ENCODE results near the gene IMPDH2. TPM values are rescaled to one million over a fixed set of nuclear protein-coding genes. Genes with fewer than 3 reads are reported as not detected.

Gene IMPDH2
- 100 to 1,000 TPM; 180 to 195 TPM for total RNA-seq
- 242 TPM for polyA plus RNA-seq (2013, experiment 1 of 2)
- polyA plus RNA-seq (2013, experiment 2 of 2): 211 TPM
- long read RNA-seq, experiment 1, transcript IMPDH2-201 (14 exons, 1,643 nt): major isoform, 39 of 75 reads
- long read RNA-seq, experiment 1, partial matches to known transcripts: 26 of 75 reads
- long read RNA-seq, experiment 1, other reads (novel, unspliced or antisense): 10 of 75 reads
- long read RNA-seq, experiment 2, transcript IMPDH2-201 (14 exons, 1,643 nt): major isoform, 200 of 225 reads
- long read RNA-seq, experiment 2, partial matches to known transcripts: 14 of 225 reads
- long read RNA-seq, experiment 2, other reads (novel, unspliced or antisense): 11 of 225 reads
- long read RNA-seq, experiment 3, transcript IMPDH2-201 (14 exons, 1,643 nt): major isoform, 838 of 933 reads
- long read RNA-seq, experiment 3, partial matches to known transcripts: 15 of 933 reads
- long read RNA-seq, experiment 3, other reads (novel, unspliced or antisense): 79 of 933 reads
- long read RNA-seq, experiment 4, transcript IMPDH2-201 (14 exons, 1,643 nt): major isoform, 495 of 552 reads
- long read RNA-seq, experiment 4, partial matches to known transcripts: 32 of 552 reads
- long read RNA-seq, experiment 4, other reads (novel, unspliced or antisense): 25 of 552 reads

DNA sequence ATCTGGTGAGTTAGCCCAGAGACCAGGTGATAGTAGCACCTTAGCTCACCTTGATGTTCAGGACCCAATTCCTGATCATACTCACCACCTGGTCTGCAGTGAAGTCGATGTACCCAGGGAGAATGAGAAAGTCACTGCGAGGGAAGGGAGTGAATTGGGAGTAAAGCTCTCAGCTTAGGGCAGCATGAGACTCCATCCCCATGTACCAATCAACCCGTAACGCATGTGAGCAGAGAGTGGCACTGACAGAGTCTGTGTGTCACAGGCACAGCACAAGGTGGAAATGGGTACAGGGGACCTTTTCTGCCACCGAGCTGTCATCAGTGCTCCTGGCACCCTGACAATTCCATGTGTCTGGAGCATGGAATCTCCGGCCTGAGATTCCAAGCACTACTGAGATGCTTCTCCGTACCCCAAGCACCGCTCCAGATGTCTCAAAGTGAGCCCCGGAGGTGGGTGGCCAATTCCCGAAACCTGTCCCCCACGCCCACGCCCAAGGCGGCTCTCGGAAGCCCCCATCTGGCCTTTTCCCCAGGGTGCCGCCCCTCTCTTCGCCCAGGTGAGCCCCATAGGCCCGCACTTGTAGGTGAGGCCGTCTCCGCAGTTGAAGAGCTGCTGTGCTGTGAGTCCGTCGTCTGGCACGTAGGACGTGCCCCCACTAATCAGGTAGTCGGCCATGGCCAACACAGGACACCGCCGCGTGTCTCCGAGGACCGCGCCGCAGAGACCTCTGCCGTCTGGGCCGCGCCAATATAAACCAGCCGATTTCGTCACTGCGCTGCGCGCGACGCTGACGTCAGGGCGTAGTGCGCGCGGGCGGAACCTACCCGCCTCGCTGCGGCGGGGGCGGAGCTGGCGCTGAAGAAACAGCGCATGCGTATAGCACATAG, at the start of gene IMPDH2:
IMPDH2 (minus strand) TSS at position 726 of the 890 bp plus-strand sequence; CDS start at position 678, 48 bp downstream.
- Histone ChIP-seq H3K4me1 (ENCODE audit: control insufficient read depth, insufficient read depth, low read length) (peaks cover 6% of the 10 kb centered on the region), H3K27ac (ENCODE audit: low read depth, low read length) (peak within 1 kb of the TSS; percentile 65), H3K9ac (ENCODE audit: extremely low read depth, low read length, poor library complexity, severe bottlenecking) (peak within 1 kb of the TSS; percentile 74), H3K4me3 (ENCODE audit: low read length) (peak within 1 kb of the TSS; percentile 77), H3K9me3 (ENCODE audit: control insufficient read depth, low read length) (no peaks in the 10 kb centered on the region), H3K36me3 (ENCODE audit: control insufficient read depth, insufficient read depth, low read length) (peaks cover 86% of the 10 kb centered on the region), H3K27me3 (ENCODE audit: control insufficient read depth, insufficient read depth, low read length, poor library complexity, severe bottlenecking) (no peaks in the 10 kb centered on the region)
- TF ChIP-seq, protein P1, sequence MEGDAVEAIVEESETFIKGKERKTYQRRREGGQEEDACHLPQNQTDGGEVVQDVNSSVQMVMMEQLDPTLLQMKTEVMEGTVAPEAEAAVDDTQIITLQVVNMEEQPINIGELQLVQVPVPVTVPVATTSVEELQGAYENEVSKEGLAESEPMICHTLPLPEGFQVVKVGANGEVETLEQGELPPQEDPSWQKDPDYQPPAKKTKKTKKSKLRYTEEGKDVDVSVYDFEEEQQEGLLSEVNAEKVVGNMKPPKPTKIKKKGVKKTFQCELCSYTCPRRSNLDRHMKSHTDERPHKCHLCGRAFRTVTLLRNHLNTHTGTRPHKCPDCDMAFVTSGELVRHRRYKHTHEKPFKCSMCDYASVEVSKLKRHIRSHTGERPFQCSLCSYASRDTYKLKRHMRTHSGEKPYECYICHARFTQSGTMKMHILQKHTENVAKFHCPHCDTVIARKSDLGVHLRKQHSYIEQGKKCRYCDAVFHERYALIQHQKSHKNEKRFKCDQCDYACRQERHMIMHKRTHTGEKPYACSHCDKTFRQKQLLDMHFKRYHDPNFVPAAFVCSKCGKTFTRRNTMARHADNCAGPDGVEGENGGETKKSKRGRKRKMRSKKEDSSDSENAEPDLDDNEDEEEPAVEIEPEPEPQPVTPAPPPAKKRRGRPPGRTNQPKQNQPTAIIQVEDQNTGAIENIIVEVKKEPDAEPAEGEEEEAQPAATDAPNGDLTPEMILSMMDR (conservative IDR thresholded peaks at IDR 0.05): no peak
- DNase-seq: peak; percentile 97
- H3K27me3 Mint-ChIP-seq (ENCODE audit: insufficient read depth): no peaks in the 10 kb centered on the region
- H3K9me3 Mint-ChIP-seq: no peaks in the 10 kb centered on the region
- H3K27ac Mint-ChIP-seq: peak within 1 kb of the TSS; percentile 98
- peaks cover 71% of the 10 kb centered on the region for H3K36me3 Mint-ChIP-seq (ENCODE audit: low read depth)
- peaks cover 14% of the 10 kb centered on the region for H3K4me1 Mint-ChIP-seq
- 8 to 18% methylated on average over 24 to 55 of the region's 55 CpGs for WGBS, 2 experiments (ENCODE audit: insufficient coverage in 1 of 2, insufficient read length in 1 of 2)
- H3K4me3 Mint-ChIP-seq: peak within 1 kb of the TSS; percentile 79

DNA sequence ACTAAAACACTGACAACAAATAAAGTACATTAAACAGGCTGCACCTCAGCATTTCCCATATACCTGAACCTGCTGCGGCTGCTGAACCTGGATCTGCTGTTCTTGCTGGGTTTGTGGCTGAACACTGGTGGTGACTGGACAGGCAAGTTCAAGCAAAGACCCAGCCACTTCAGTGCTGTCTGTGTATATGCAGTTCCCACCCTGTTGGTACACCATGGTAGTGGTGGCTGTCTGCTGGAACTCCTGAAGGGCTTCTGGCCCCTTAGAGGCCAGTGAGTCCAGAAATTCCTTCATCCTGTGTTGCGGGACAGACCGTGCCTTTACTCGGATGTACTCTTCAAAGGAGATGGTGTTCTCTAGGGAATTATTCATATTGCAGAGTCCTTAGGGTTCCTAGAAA, 47.4 kb upstream of the IMPDH2 start:
- peaks cover 76% of the 10 kb centered on the region for H3K36me3 ChIP-seq (ENCODE audit: control insufficient read depth, insufficient read depth, low read length)
- TF ChIP-seq, protein P1 (conservative IDR thresholded peaks at IDR 0.05): no peak

DNA sequence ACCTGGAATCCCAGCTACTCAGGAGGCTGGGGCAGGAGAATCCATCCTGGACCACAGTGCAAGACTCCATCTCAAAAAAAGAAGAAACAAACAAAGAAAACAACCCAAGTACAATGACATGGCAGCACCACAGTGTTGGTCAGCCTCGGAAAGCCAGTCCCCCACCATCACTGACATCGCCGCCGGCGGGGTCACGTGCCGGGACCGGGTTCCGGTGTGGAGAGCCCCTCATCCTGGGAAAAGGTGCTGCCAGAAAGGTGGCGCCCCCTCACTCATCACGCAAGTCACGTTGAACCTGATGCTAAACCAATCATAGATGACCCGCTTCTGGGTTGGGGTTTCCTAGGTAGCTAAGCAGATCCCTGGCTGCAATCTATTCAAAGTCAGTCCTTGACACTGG, 46.9 kb upstream of the IMPDH2 start:
- no peak overlapping the region for H3K4me3 Mint-ChIP-seq
- H3K27ac Mint-ChIP-seq: no peak overlapping the region
- no peaks in the 10 kb centered on the region for H3K9me3 ChIP-seq (ENCODE audit: control insufficient read depth, low read length)
- no peaks in the 10 kb centered on the region for H3K4me1 ChIP-seq (ENCODE audit: control insufficient read depth, insufficient read depth, low read length)
- H3K9me3 Mint-ChIP-seq: no peaks in the 10 kb centered on the region
- peaks cover 69% of the 10 kb centered on the region for H3K36me3 Mint-ChIP-seq (ENCODE audit: low read depth)
- TF ChIP-seq, protein P1 (conservative IDR thresholded peaks at IDR 0.05): no peak
- no peak overlapping the region for H3K9ac ChIP-seq (ENCODE audit: extremely low read depth, low read length, poor library complexity, severe bottlenecking)
- no peak for DNase-seq
- H3K36me3 ChIP-seq (ENCODE audit: control insufficient read depth, insufficient read depth, low read length): peaks cover 81% of the 10 kb centered on the region
- no peak overlapping the region for H3K27ac ChIP-seq (ENCODE audit: low read depth, low read length)
- no peaks in the 10 kb centered on the region for H3K27me3 Mint-ChIP-seq (ENCODE audit: insufficient read depth)
- WGBS, 2 experiments (ENCODE audit: insufficient coverage in 1 of 2, insufficient read length in 1 of 2): 95 to 97% methylated on average over 12 to 13 of the region's 13 CpGs
- no peaks in the 10 kb centered on the region for H3K27me3 ChIP-seq (ENCODE audit: control insufficient read depth, insufficient read depth, low read length, poor library complexity, severe bottlenecking)
- no peaks in the 10 kb centered on the region for H3K4me1 Mint-ChIP-seq
- H3K4me3 ChIP-seq (ENCODE audit: low read length): no peak overlapping the region

More for the DNA sequence above, 47.4 kb upstream of the IMPDH2 start:
- H3K9me3 ChIP-seq (ENCODE audit: control insufficient read depth, low read length): no peaks in the 10 kb centered on the region
- Mint-ChIP-seq H3K9me3 (no peaks in the 10 kb centered on the region), H3K4me1 (no peaks in the 10 kb centered on the region), H3K27ac (no peak overlapping the region), H3K36me3 (ENCODE audit: low read depth) (peaks cover 64% of the 10 kb centered on the region), H3K27me3 (ENCODE audit: insufficient read depth) (no peaks in the 10 kb centered on the region), H3K4me3 (no peak overlapping the region)
- WGBS, 2 experiments (ENCODE audit: insufficient coverage in 1 of 2, insufficient read length in 1 of 2): 96% methylated on average over 4 of the region's 4 CpGs; no CpG with 5 or more reads in 1 of the 2 experiments
- no peak overlapping the region for H3K9ac ChIP-seq (ENCODE audit: extremely low read depth, low read length, poor library complexity, severe bottlenecking)
- H3K4me3 ChIP-seq (ENCODE audit: low read length): no peak overlapping the region
- no peaks in the 10 kb centered on the region for H3K27me3 ChIP-seq (ENCODE audit: control insufficient read depth, insufficient read depth, low read length, poor library complexity, severe bottlenecking)
- no peaks in the 10 kb centered on the region for H3K4me1 ChIP-seq (ENCODE audit: control insufficient read depth, insufficient read depth, low read length)
- DNase-seq: no peak
- H3K27ac ChIP-seq (ENCODE audit: low read depth, low read length): no peak overlapping the region
